ENCODE results near the gene GPR135. TPM values are rescaled to one million over a fixed set of nuclear protein-coding genes. Genes with fewer than 3 reads are reported as not detected.

GPR135 gene
- total and polyA plus RNA-seq, 4 donors = 0.22 to 2.9 (median 0.44) TPM

- Histone ChIP-seq H3K27me3 (ENCODE audit: control insufficient read depth in 4 of 4, insufficient read depth in 4 of 4, low read length in 3 of 4) (no peaks in the 10 kb centered on the region), H3K36me3 (ENCODE audit: control insufficient read depth in 4 of 4, insufficient read depth in 3 of 4, low read depth in 1 of 4, low read length in 3 of 4) (peaks cover 1 to 7% (median 6%) of the 10 kb centered on the region in 4 donors), H3K4me3 (ENCODE audit: low read depth in 1 of 3, low read length in 3 of 3) (no peak overlapping the region), H3K4me1 (ENCODE audit: control insufficient read depth in 4 of 4, insufficient read depth in 4 of 4, low read length in 3 of 4) (no peaks in the 10 kb centered on the region), H3K27ac (ENCODE audit: low read depth in 1 of 2, low read length in 2 of 2) (no peak overlapping the region), H3K9me3 (ENCODE audit: control insufficient read depth in 4 of 4, low read length in 3 of 4) (no peaks in the 10 kb centered on the region), H3K9ac (ENCODE audit: low read depth in 1 of 2, low read length in 2 of 2) (no peak overlapping the region)
- WGBS = 94% methylated on average over 3 of the region's 3 CpGs
- TF ChIP-seq HNF4G (IDR thresholded peaks at IDR 0.05) (no peak), JUND (IDR thresholded peaks at IDR 0.05) (no peak), CTCF (IDR thresholded peaks at IDR 0.05; ENCODE audit: low read depth, low read length, missing input control) (no peak), GABPA (IDR thresholded peaks at IDR 0.05 in 1 of 2, conservative IDR thresholded peaks at IDR 0.05 in 1 of 2) (no peak), TAF1 (conservative IDR thresholded peaks at IDR 0.05) (no peak), MAX (IDR thresholded peaks at IDR 0.05) (no peak), NR2F2 (IDR thresholded peaks at IDR 0.05) (no peak), RXRA (IDR thresholded peaks at IDR 0.05) (no peak)
- DNase-seq (ENCODE audit: low spot score) = no peak
These were observed 42.5 kb upstream of the GPR135 start for GRCh38 chr14:59507752-59508103.

GRCh38 chr14:59507063-59507751, 42.0 kb upstream of the GPR135 start:
- TF ChIP-seq JUND (IDR thresholded peaks at IDR 0.05) = no peak
- no peak for TF ChIP-seq FOXA2 (IDR thresholded peaks at IDR 0.05)
- peak; percentile 53 for TF ChIP-seq NR2F2 (IDR thresholded peaks at IDR 0.05)
- no peak for TF ChIP-seq SP1 (IDR thresholded peaks at IDR 0.05)
- TF ChIP-seq ZBTB33 (IDR thresholded peaks at IDR 0.05) = no peak
- TF ChIP-seq CTCF (IDR thresholded peaks at IDR 0.05; ENCODE audit: low read depth, low read length, missing input control) = peak; percentile 53
- TF ChIP-seq RXRA (IDR thresholded peaks at IDR 0.05) = peak; percentile 61 to 84
- TF ChIP-seq EGR1 (IDR thresholded peaks at IDR 0.05; ENCODE audit: low read depth in 2 of 2) = no peak
- no peak for TF ChIP-seq FOXA1 (IDR thresholded peaks at IDR 0.05)
- TF ChIP-seq HNF4A (conservative IDR thresholded peaks at IDR 0.05) = peak in 1 of 2 donors; percentile 37
- TF ChIP-seq ATF3 (IDR thresholded peaks at IDR 0.05) = no peak
- no peak for TF ChIP-seq HNF4G (IDR thresholded peaks at IDR 0.05)
- no peak for TF ChIP-seq TAF1 (conservative IDR thresholded peaks at IDR 0.05)
- TF ChIP-seq YY1 (IDR thresholded peaks at IDR 0.05) = no peak
- no peak for TF ChIP-seq GABPA (IDR thresholded peaks at IDR 0.05 in 1 of 2, conservative IDR thresholded peaks at IDR 0.05 in 1 of 2)
- TF ChIP-seq MAX (IDR thresholded peaks at IDR 0.05) = no peak
- TF ChIP-seq REST (IDR thresholded peaks at IDR 0.05) = peak; percentile 21
- TF ChIP-seq RAD21 (IDR thresholded peaks at IDR 0.05) = peak; percentile 57 to 72
- no peak overlapping the region for H3K27ac ChIP-seq (ENCODE audit: low read depth in 1 of 2, low read length in 2 of 2)
- peak; percentile 76 for DNase-seq (ENCODE audit: low spot score)
- H3K4me3 ChIP-seq (ENCODE audit: low read depth in 1 of 3, low read length in 3 of 3) = no peak overlapping the region
- H3K9ac ChIP-seq (ENCODE audit: low read depth in 1 of 2, low read length in 2 of 2) = no peak overlapping the region
- H3K9me3 ChIP-seq (ENCODE audit: control insufficient read depth in 4 of 4, low read length in 3 of 4) = no peaks in the 10 kb centered on the region
- peaks cover 1 to 7% (median 6%) of the 10 kb centered on the region in 4 donors for H3K36me3 ChIP-seq (ENCODE audit: control insufficient read depth in 4 of 4, insufficient read depth in 3 of 4, low read depth in 1 of 4, low read length in 3 of 4)
- H3K4me1 ChIP-seq (ENCODE audit: control insufficient read depth in 4 of 4, insufficient read depth in 4 of 4, low read length in 3 of 4) = no peaks in the 10 kb centered on the region
- H3K27me3 ChIP-seq (ENCODE audit: control insufficient read depth in 4 of 4, insufficient read depth in 4 of 4, low read length in 3 of 4) = no peaks in the 10 kb centered on the region

Measured in liver (tissue), 9 donors.